ENCODE measurements around the gene ANO4.

ANO4 gene

GRCh38 chr12:100794441-100795173, at the start of gene ANO4:
ANO4 (plus strand) TSS chr12:100794776; CDS start chr12:100901786, 107,010 bp downstream.
- Histone ChIP-seq H3K27ac (no peak within 1 kb of the TSS), H3K36me3 (no peaks in the 10 kb centered on the region), H3K4me3 (ENCODE audit: low read depth in 1 of 2, low read length in 1 of 2) (no peak within 1 kb of the TSS), H3K4me1 (ENCODE audit: control insufficient read depth in 1 of 2, insufficient read depth in 1 of 2, low read depth in 1 of 2, low read length in 1 of 2) (no peaks in the 10 kb centered on the region), H3K9me3 (no peaks in the 10 kb centered on the region), H3K27me3 (peaks cover 24% of the 10 kb centered on the region)
- TF ChIP-seq CTCF (IDR thresholded peaks at IDR 0.05), result no peak

- no peak for TF ChIP-seq CTCF (IDR thresholded peaks at IDR 0.05)
- Histone ChIP-seq H3K4me1 (ENCODE audit: control insufficient read depth in 1 of 2, insufficient read depth in 1 of 2, low read depth in 1 of 2, low read length in 1 of 2) (no peaks in the 10 kb centered on the region), H3K27ac (no peak overlapping the region), H3K27me3 (no peaks in the 10 kb centered on the region), H3K9me3 (no peaks in the 10 kb centered on the region), H3K36me3 (no peaks in the 10 kb centered on the region), H3K4me3 (ENCODE audit: low read depth in 1 of 2, low read length in 1 of 2) (no peak overlapping the region)
These were observed 49.1 kb upstream of the ANO4 start for GRCh38 chr12:100745378-100746071.

GRCh38 chr12:100752841-100753240, 41.7 kb upstream of the ANO4 start:
- Histone ChIP-seq H3K36me3 (no peaks in the 10 kb centered on the region), H3K4me3 (ENCODE audit: low read depth in 1 of 2, low read length in 1 of 2) (no peak overlapping the region), H3K27ac (no peak overlapping the region), H3K9me3 (no peaks in the 10 kb centered on the region), H3K4me1 (ENCODE audit: control insufficient read depth in 1 of 2, insufficient read depth in 1 of 2, low read depth in 1 of 2, low read length in 1 of 2) (no peaks in the 10 kb centered on the region), H3K27me3 (no peaks in the 10 kb centered on the region)
- TF ChIP-seq CTCF (IDR thresholded peaks at IDR 0.05), result no peak

- H3K27me3 ChIP-seq, result no peaks in the 10 kb centered on the region
- H3K27ac ChIP-seq, result no peak overlapping the region
- H3K9me3 ChIP-seq, result no peaks in the 10 kb centered on the region
- no peak for TF ChIP-seq CTCF (IDR thresholded peaks at IDR 0.05)
- H3K4me1 ChIP-seq (ENCODE audit: control insufficient read depth in 1 of 2, insufficient read depth in 1 of 2, low read depth in 1 of 2, low read length in 1 of 2), result no peaks in the 10 kb centered on the region
- H3K4me3 ChIP-seq (ENCODE audit: low read depth in 1 of 2, low read length in 1 of 2), result no peak overlapping the region
- no peaks in the 10 kb centered on the region for H3K36me3 ChIP-seq
These were observed 40.7 kb upstream of the ANO4 start for GRCh38 chr12:100753837-100754236.

GRCh38 chr12:100755186-100755585, 39.4 kb upstream of the ANO4 start:
- Histone ChIP-seq H3K9me3 (no peaks in the 10 kb centered on the region), H3K27ac (no peak overlapping the region), H3K36me3 (no peaks in the 10 kb centered on the region), H3K27me3 (no peaks in the 10 kb centered on the region), H3K4me1 (ENCODE audit: control insufficient read depth in 1 of 2, insufficient read depth in 1 of 2, low read depth in 1 of 2, low read length in 1 of 2) (no peaks in the 10 kb centered on the region), H3K4me3 (ENCODE audit: low read depth in 1 of 2, low read length in 1 of 2) (no peak overlapping the region)
- no peak for TF ChIP-seq CTCF (IDR thresholded peaks at IDR 0.05)
